Heart left ventricle (tissue), 16 donors: ENCODE data around the gene DBX1. TPM values are rescaled to one million over a fixed set of nuclear protein-coding genes. Genes with fewer than 3 reads are reported as not detected.

ENCODE experiments used
- ATAC-seq, 4 donors: fragments of 200-7000 bp; cut with Tn5 transposase; one replicate each; pipeline ENCODE4 v1.9.1; 2020 to 2022; ENCODE audit warnings: moderate library complexity in 4 of 4, mild to moderate bottlenecking in 3 of 4, moderate number of reproducible peaks in 1 of 4
- DNase-seq, 5 donors: peaks; one replicate each; pipeline ENCODE4 v3.0.0-alpha.2; 2020
- H3K27ac ChIP-seq, 12 donors: fragments of 200-600 bp; sonication (generic) in 4 of 12; one replicate each; pipeline versions ENCODE4 v1.5.0 to v1.8.0; 2016 to 2022; ENCODE audit warnings: mild to moderate bottlenecking in 2 of 12
- H3K27me3 ChIP-seq, 9 donors: fragments of 200-600 bp; sonication (generic) in 2 of 9; one replicate each; pipeline versions ENCODE4 v1.5.1 to v1.8.0; 2016 to 2022; ENCODE audit warnings: mild to moderate bottlenecking in 3 of 9
- H3K36me3 ChIP-seq, 9 donors: fragments of 200-600 bp; sonication (generic) in 2 of 9; one replicate each; pipeline versions ENCODE4 v1.5.0 to v1.8.0; 2018 to 2022; ENCODE audit warnings: mild to moderate bottlenecking in 2 of 9
- H3K4me1 ChIP-seq, 12 donors: fragments of 200-600 bp; sonication (generic) in 4 of 12; one replicate each; pipeline versions ENCODE4 v1.5.0 to v1.8.0; 2016 to 2022; ENCODE audit warnings: mild to moderate bottlenecking in 3 of 12
- H3K4me3 ChIP-seq, 12 donors: fragments of 200-600 bp; sonication (generic) in 4 of 12; one replicate each; pipeline versions ENCODE4 v1.5.0 to v1.8.0; 2017 to 2022; ENCODE audit warnings: mild to moderate bottlenecking in 9 of 12, moderate library complexity in 4 of 12
- H3K9me3 ChIP-seq, 12 donors: fragments of 200-600 bp; sonication (generic) in 4 of 12; one replicate each; pipeline versions ENCODE4 v1.5.0 to v1.8.0; 2016 to 2022; ENCODE audit warnings: mild to moderate bottlenecking in 1 of 12
- POLR2A ChIP-seq, 2 donors: fragments of 450-650 bp; IDR thresholded peaks; one replicate each; pipeline ENCODE4 v1.6.1; 2017; ENCODE audit warnings: antibody characterized with exemption in 2 of 2, mild to moderate bottlenecking in 2 of 2, moderate library complexity in 2 of 2
- WGBS, 4 donors: extraction: QIAGEN DNeasy Blood & Tissue Kit in 2 of 4; methylation state at CpG; one replicate each; pipeline versions ENCODE4 v1.1.5 to v1.1.7; 2013 to 2018; 5-methylcytosine and 5-hydroxymethylcytosine counted together
- intact Hi-C, 10 donors: fragments of 100-400 bp; cut with DNase I; formaldehyde crosslinking; loops; one replicate each; pipeline versions ENCODE4 v1.11.1 to v1.14.2; 2022
- polyA plus RNA-seq, 2 donors: library from polyadenylated mRNA; stranded (reverse); fragments of 200-250 nt; gene quantifications; one replicate each; pipeline ENCODE4 v1.2.3, GENCODE V29; 2013
- total RNA-seq, 9 donors: library from RNA; depleted of rRNA in 2 of 9; stranded (reverse); fragments of >200 nt in 2 of 9; fragmentation: NEBNext Ultra II Directional in 3 of 9; extraction: Animal tissue kit (Norgen Biotek cat#: 25700) in 3 of 9; gene quantifications; one replicate each; pipeline versions ENCODE4 v1.1.0 to v1.2.4, GENCODE V29; 2016 to 2023
- TF ChIP-seq, protein P1 (sequence below), 12 donors: fragments of 200-600 bp; sonication (generic) in 4 of 12; IDR thresholded peaks; one replicate each; pipeline versions ENCODE4 v1.5.0 to v1.8.0; 2018 to 2022; ENCODE audit warnings: antibody characterized with exemption in 12 of 12, mild to moderate bottlenecking in 5 of 12
- donor health status: ischemic (EF 13 %, LVEDD 7.1; RV severe dilation, severe dysfunction).
- donor health status: healthy with polysubstance abuse.
- donor health status: DM: no; HTN: yes; CAD: no.
- donor health status: DM: no; HTN: no; CAD: no.
- donor health status: ischemic (EF 25% LVEDD 6.9; RV normal size, moderate dysfunction).
- donor health status: ischemic (EF 25% LVEDD 5.7; RV mildly dilated, moderate dysfunction).
- donor health status: healthy.
- donor health status: DM: yes; HTN: yes; CAD: no.
- donor health status: ischemic (EF 35%, LVEDD 5.7; RV mildly dilated, moderate dysfunction).
- donor health status: nonischemic (EF 11% LVEDD 7.7; RV severe dilation, severe dysfunction).
- donor health status: DM: yes; HTN: yes; CAD: no.
- donor health status: PGD.
- donor health status: ischemic (EF 29% LVEDD 5.4; RV normal size, mild dysfunction).
- donor health status: nonischemic (EF 23%, LVEDD 6.1; RV moderate dilation, normal function).

Gene DBX1
- total and polyA plus RNA-seq, 11 donors = not detected

DNA sequence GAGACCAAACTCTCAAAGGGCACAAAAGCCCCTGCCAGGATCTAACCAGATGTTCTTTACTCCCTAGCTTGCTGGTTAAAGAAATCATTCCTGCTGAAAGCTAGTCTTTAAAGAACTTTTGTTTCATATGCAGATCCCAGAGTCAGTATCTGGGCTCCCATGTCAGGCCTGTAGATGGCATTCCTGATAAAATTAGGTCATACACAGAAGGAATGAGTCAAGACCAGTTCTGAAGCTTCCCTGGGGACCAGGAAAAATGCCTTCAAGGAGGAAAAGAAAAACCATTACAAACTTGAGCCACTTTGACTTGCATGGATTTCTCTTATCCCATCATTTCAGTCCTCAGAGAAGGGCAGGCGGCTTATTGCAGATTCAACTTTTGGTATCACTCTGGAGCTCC, 5.9 kb downstream of the DBX1 start:
- TF ChIP-seq POLR2A (IDR thresholded peaks at IDR 0.05) = no peak
- TF ChIP-seq, protein P1, sequence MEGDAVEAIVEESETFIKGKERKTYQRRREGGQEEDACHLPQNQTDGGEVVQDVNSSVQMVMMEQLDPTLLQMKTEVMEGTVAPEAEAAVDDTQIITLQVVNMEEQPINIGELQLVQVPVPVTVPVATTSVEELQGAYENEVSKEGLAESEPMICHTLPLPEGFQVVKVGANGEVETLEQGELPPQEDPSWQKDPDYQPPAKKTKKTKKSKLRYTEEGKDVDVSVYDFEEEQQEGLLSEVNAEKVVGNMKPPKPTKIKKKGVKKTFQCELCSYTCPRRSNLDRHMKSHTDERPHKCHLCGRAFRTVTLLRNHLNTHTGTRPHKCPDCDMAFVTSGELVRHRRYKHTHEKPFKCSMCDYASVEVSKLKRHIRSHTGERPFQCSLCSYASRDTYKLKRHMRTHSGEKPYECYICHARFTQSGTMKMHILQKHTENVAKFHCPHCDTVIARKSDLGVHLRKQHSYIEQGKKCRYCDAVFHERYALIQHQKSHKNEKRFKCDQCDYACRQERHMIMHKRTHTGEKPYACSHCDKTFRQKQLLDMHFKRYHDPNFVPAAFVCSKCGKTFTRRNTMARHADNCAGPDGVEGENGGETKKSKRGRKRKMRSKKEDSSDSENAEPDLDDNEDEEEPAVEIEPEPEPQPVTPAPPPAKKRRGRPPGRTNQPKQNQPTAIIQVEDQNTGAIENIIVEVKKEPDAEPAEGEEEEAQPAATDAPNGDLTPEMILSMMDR (IDR thresholded peaks at IDR 0.05) = no peak
- intact Hi-C loops = no loop called here
- no peak for DNase-seq
- Histone ChIP-seq H3K9me3 (no peaks in the 10 kb centered on the region), H3K4me3 (no peak overlapping the region), H3K27ac (no peak overlapping the region), H3K4me1 (peaks cover 0 to 20% (median 13%) of the 10 kb centered on the region in 12 donors), H3K36me3 (no peaks in the 10 kb centered on the region), H3K27me3 (peaks cover 27 to 86% (median 65%) of the 10 kb centered on the region in 9 donors)
- whole genome bisulfite sequencing, 4 donors = 84 to 100% (median 96%) methylated on average over 1 of the region's 1 CpG
- no peak for ATAC-seq

DNA sequence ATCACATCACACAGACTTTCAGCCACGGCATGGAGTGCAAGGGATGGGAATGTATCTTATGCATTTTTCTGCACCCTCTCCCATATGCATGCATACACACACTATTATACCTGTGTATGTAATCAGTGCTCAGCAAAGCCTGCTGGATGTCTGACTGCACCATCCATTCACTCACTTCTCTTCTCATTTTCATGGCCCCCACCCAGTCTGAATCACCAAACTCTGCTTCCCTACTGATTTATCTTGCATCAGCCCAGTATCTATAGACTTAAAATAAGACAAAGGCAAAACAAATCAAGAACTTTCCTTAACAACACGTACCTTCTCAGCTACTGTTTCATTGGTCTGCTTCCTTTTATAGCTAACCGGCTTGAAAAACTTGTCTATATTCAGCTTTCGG, 21.6 kb downstream of the DBX1 start:
- Histone ChIP-seq H3K4me3 (no peak overlapping the region), H3K9me3 (no peaks in the 10 kb centered on the region), H3K4me1 (peaks cover 0 to 8% (median 0%) of the 10 kb centered on the region in 12 donors), H3K27me3 (peaks cover 0 to 29% (median 0%) of the 10 kb centered on the region in 9 donors), H3K36me3 (no peaks in the 10 kb centered on the region), H3K27ac (no peak overlapping the region)
- TF ChIP-seq, protein P1 (IDR thresholded peaks at IDR 0.05) = no peak
- TF ChIP-seq POLR2A (IDR thresholded peaks at IDR 0.05) = no peak
- ATAC-seq (no peak), DNase-seq (no peak)
- intact Hi-C loops = loop anchor here in 2 of 10 donors (5.0 to 10.0 kb wide), 3 partner anchors 194 to 464 kb away; no protein-coding TSS in a partner anchor
- 78 to 81% (median 80%) methylated on average over 4 of the region's 4 CpGs for WGBS, 4 donors

DNA sequence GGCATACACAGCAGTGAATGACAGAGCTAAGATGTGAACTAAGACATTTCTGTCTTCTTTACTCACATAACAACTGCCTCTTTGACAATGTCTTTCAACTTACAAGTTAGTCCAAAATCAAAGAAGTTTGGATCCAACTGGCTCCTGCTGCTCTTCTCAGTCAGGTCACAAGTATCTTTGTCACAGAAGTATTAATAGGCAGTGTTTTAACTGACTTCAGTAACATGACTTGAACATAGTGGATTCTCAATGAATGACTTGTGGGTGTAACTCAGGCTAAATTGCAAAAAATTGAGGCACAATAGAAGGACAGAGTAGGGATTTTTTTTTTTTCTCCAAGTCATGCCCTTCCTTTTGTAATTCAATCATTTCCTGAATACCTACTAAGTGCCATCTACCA, 22.6 kb downstream of the DBX1 start:
- peak in 1 of 4 donors; percentile 50 for ATAC-seq

DNA sequence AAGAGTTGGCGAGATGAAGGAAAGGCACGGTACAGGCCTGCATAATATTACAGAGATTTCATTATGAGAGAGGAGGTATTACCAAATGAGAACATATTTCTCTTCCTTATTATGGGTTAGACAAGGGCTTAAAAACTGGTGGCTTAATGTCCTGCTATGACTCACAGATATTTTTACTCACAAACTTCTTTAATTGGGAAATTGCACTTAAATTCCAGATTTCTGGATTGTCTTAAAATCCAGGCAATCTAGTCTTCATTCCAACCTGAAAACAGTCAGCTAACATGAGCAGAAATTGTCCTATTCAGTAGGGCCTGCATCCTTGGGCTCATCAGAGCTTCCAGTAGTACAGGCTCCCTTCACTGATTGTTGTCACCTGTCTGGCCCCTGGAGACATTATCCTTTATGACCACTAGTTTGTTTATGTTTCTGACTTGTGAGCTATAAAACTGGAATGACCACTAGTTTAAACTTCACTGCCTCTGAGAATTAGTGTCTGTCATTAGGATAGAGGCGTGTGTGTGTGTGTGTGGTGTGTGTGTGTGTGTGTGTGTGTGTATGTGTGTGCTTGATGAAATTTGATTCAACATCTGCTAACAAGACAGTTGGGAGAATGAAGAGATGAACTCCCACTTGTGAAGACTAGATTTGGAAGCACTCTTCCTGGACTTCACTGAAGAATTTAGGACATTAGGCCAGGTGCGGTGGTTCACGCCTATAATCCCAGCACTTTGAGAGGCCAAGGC, 25.1 kb downstream of the DBX1 start:
- no peak for ATAC-seq
- no peaks in the 10 kb centered on the region for H3K9me3 ChIP-seq
- H3K4me1 ChIP-seq = peaks cover 0 to 16% (median 4%) of the 10 kb centered on the region in 12 donors
- 78 to 92% (median 85%) methylated on average over 5 of the region's 5 CpGs for WGBS, 4 donors
- H3K27me3 ChIP-seq = peaks cover 0 to 34% (median 0%) of the 10 kb centered on the region in 9 donors
- H3K36me3 ChIP-seq = no peaks in the 10 kb centered on the region
- DNase-seq = no peak
- intact Hi-C loops = loop anchor here in 7 of 10 donors (5.0 to 10.0 kb wide), 9 partner anchors 183 to 573 kb away; no protein-coding TSS in a partner anchor
- no peak overlapping the region for H3K4me3 ChIP-seq
- no peak for TF ChIP-seq POLR2A (IDR thresholded peaks at IDR 0.05)
- TF ChIP-seq, protein P1 (IDR thresholded peaks at IDR 0.05) = no peak
- H3K27ac ChIP-seq = no peak overlapping the region

More for the DNA sequence above, 22.6 kb downstream of the DBX1 start:
- intact Hi-C loops = loop anchor here in 2 of 10 donors (5.0 to 10.0 kb wide), 3 partner anchors 193 to 465 kb away; no protein-coding TSS in a partner anchor
- H3K27me3 ChIP-seq = peaks cover 0 to 38% (median 0%) of the 10 kb centered on the region in 9 donors
- no peak overlapping the region for H3K27ac ChIP-seq
- H3K4me3 ChIP-seq = no peak overlapping the region
- DNase-seq = no peak
- no peaks in the 10 kb centered on the region for H3K9me3 ChIP-seq
- no peak for TF ChIP-seq POLR2A (IDR thresholded peaks at IDR 0.05)
- TF ChIP-seq, protein P1 (IDR thresholded peaks at IDR 0.05) = no peak
- no peaks in the 10 kb centered on the region for H3K36me3 ChIP-seq
- H3K4me1 ChIP-seq = peaks cover 0 to 8% (median 0%) of the 10 kb centered on the region in 12 donors
